IPS-11a (cell line): ENCODE data around the gene CLIC6.

ENCODE experiments used
- H3K4me3 ChIP-seq: one replicate; pipeline ENCODE4 v1.5.1; 2013; ENCODE audit warnings: low read depth, low read length, control low read depth

CLIC6 gene

DNA sequence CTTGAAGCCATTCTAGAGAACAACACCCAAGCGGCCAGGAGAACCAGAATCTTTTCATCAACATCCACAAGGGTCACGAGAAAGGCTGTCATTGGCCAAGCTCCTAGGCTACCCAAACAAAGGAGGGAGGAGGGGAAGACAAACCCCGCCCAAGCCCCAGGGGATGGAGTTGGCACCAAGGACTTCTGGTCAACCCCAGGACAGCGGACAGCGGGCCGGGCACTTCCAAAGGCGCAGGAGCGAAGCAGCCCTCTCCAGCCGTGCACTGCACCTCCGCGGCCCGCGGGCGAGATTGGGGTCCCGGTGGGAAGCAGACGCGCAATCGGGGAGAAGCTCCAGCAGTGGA lies at the start of gene CLIC6:
CLIC6 (plus strand) TSS at position 192 of the 346 bp plus-strand sequence. CDS start 395 bp downstream, outside the sequence.
- H3K4me3 ChIP-seq, result peak within 1 kb of the TSS; percentile 31

DNA sequence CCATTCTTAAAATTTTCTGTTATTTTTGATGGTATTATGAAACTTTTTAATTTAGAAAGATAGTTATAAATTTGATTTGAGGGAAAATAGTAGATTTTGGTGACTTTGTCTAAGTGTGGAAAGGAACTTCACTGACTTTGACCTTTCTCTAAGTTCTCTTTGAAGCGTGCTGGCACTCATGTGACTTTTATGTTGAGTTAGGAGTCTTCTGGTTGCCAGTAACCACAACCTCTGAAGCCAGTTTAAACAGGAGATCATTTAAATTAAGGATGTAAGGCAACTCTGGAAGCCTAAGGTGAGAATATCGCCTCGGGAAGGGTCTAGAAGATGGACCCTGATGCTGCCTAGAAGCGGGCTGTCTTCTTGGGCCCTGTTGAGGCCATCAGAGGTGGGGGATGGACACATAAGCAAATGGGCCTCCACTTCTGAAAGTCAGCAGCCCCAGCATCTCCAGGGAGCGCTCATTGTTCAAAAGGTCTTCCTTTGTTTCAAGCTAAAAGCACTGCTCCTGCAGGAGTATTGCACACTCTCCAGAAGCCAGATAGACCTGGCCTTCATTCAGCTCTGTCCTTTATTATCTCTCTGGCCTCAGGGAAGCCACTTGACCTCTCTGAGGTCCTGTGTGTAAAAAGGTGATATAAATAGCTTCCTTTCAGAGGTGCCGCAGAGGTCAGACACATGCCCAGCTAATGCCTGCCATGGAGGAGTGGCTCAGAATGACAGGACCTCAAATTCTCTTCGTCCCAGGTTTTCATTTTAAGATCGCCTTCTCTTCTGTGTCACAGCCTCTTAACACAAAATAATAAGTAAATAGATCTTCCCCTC lies 48.7 kb upstream of the CLIC6 start:
- H3K4me3 ChIP-seq, result no peak overlapping the region

DNA sequence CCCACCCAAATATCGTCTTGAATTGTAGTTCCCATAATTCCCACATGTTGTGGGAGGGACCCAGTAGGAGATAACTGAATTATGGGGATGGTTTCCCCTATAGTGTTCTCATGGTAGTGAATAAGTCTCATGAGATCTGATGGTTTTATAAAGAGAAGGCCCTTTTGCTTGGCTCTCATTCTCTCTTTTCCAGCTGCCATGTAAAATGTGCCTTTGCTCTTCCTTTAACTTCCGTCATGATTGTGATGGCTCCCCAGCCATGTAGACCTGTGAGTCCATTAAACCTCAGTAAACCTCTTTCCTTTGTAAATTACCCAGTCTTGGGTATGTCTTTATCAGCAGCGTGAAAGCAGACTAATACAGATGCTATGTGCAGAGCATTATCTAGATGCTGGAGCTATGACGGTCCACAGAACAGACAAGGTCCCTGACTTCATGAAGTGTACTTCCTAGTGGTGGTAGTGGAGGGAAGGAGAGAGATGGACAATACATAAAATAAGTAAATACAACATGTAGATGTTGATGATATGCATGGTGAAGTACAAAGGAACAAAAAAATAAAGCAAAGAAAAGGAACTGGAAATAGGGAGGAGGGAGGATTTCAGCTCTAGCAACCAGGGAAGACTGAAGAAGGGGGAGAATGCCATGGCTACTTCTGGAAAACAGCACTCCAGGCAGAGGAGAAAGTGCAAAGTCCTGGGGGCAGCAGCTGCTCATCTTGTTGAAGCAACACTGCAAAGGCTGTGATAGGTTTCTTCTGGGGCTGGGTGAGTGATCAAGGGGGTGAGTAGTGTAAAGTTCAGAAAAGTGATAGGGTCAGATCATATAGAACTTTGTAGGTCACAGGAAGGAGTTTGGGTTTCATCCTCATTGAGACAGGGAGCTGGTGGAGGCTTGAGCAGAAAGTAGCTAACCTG lies 47.1 kb upstream of the CLIC6 start:
- no peak overlapping the region for H3K4me3 ChIP-seq

GRCh38 chr21:34623516-34623915 lies 45.3 kb upstream of the CLIC6 start:
- no peak overlapping the region for H3K4me3 ChIP-seq

DNA sequence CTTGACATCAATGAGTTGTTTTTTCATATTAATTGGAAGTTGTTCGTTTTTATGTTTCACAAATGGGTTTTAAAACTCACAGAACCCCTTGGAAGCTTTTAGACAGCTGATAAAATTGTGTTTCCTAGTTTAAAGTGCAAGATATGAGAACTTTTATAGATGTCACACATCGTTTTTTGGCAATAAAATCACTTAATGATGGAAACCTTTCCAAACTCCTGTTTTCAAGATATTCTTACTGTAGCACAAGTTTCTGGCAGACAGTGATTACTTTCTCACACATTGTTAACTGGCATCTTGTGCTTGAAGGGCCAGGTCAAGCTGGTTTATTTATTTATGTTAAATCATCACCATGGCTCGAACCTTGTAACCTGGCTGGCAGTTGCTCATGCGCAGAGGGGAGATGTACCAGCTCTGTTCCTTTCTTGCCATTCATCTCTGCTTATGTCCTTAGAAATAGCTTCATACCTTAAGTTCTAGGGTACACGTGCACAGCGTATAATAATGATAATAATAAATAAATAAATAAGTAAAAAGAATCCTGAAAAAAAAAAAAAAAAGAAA lies 43.7 kb upstream of the CLIC6 start:
- H3K4me3 ChIP-seq, result no peak overlapping the region

DNA sequence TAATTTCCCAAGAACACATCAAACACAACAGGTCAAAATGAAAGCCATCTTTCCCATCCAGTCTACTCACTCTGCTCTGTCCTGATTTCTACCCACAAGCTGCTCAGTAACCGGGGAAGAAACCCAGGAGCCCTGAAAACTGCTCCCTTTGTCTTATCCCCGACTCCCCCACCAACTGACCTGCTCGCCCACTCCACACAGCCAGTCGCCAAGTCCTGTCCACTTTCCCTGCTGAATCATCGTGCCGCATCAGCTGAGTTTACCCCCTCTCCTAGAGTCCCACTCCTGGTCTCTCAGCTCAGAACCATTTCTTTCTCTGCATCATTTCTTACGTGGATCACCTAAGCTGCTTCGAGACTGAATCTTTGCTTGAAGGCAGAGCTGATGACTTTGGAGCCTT lies 42.7 kb upstream of the CLIC6 start:
- H3K4me3 ChIP-seq, result no peak overlapping the region

DNA sequence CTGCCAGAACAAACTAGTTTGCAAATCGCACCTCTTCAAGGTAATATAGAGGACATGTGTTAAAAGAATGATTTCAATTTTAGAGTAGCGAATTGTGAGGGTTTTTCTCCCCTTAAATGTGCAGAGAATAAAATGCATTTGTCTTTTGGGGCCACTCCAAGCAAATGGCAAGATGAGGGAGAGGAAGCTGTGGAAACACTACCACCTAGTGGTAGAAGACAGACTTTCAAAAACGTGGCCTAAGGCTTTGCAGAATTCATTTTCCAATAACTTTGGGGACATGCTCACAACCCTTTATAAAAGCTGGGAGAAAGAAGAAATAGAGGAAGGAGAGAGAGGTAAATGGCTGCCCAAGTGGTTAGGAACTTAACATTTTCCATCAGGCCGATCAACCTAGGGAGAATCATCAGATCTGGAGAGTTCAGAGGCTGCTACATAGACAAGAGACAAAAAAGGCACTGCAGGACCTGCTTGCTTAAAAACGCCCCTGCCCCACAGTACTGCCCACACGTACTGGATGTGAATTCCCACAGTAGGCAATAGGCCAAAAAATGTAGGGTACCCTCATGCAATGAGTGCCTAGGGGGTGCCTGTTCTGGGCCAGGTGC lies 38.2 kb upstream of the CLIC6 start:
- H3K4me3 ChIP-seq, result no peak overlapping the region

DNA sequence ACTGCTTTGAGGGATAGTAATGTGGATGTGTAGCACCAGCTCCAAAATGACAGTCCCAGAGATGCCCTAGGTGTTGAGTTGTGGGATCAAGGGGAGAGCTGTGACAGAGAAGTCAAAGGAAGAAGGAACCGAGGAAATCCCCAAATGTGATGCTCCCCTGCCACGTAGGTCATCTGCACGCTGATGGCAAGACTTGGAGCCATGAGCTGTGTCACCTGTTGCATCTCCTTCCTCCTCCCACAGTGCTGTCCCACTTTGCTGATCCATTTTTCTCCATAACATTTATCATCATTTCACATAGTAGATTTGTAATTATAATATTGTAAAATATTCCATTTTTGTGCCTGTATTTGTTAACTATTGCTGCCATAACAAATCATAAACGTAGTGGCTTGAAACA lies 36.3 kb upstream of the CLIC6 start:
- H3K4me3 ChIP-seq, result no peak overlapping the region

DNA sequence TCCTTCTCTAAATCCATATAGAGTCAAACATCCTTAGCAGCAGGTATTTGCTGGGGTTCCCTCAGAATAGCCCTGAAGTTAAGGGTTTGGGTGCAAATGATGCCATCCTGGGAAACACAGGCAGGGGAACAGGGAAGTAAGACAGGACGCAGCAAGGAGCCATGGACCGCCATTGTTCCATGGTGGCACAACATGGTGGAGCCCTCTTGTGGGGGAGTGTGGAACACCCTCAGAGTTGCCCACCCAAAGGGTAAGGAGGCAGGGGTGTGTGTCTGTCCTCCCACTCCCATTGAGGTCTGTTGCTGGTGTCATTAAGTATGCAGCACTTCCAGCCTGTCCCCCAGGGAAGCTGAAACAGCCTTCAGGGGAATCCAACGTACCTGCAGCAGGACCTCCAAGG lies 33.5 kb upstream of the CLIC6 start:
- no peak overlapping the region for H3K4me3 ChIP-seq

GRCh38 chr21:34636961-34637360 lies 31.8 kb upstream of the CLIC6 start:
- H3K4me3 ChIP-seq, result no peak overlapping the region

GRCh38 chr21:34639250-34639649 lies 29.5 kb upstream of the CLIC6 start:
- H3K4me3 ChIP-seq, result no peak overlapping the region

DNA sequence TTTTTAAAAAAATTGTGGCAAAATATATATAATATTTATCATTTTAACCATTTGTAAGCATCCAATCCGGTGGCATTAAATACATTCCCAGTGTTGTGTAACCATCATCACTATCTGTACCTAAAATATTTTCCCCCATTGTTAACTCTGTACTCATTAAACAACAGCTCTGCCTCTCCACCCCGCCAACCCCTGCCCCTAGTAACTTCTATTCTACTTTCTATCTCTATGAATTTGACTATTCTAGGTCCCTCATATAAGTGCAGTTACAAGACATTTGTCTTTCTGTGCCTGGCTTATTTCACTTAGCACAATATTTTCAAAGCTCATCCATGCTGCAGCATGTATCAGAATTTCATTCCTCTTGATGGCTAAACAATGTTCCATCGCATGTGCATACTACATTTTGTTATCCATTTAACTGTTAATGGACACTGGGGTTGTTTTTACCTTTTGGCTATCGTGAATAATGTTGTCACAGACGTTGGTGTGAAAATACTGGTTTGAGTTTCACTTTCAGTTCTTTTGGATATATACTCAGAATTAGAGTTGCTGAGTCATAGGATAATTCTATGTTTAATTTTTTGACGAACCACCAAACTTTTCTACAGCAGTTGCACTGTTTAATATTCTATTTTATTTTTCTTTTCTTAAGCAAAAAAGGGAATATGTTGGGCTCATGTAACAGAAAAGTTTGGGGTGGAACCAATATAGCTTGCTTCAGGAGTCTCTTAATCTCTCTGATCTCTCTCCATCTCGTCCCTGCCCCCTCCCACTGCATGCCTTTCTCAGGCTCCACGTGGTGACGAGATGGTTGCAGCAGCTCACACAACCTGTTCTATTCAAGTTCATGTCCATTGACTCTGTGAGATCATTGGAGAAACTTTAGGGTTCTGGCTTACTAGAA lies 28.7 kb upstream of the CLIC6 start:
- H3K4me3 ChIP-seq, result no peak overlapping the region

DNA sequence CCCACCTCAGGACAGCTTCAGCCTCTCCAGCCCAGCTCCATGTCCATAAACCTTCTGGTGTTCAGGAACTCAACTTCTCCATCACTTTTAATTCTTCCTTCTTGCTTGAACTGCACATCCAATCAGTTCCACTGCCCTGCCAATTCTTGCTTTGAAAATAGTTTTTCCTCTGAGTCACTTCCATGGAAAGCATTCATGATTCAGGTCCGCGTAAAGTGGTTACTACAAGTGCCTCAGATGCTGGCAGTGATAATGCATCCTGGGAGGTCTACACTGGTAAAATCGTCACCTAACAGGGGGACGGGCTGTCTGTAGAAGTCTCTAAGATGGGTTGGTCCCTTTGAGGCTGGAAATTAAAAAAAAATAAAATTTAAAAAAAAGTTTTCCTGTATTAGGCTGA lies 27.9 kb upstream of the CLIC6 start:
- no peak overlapping the region for H3K4me3 ChIP-seq

DNA sequence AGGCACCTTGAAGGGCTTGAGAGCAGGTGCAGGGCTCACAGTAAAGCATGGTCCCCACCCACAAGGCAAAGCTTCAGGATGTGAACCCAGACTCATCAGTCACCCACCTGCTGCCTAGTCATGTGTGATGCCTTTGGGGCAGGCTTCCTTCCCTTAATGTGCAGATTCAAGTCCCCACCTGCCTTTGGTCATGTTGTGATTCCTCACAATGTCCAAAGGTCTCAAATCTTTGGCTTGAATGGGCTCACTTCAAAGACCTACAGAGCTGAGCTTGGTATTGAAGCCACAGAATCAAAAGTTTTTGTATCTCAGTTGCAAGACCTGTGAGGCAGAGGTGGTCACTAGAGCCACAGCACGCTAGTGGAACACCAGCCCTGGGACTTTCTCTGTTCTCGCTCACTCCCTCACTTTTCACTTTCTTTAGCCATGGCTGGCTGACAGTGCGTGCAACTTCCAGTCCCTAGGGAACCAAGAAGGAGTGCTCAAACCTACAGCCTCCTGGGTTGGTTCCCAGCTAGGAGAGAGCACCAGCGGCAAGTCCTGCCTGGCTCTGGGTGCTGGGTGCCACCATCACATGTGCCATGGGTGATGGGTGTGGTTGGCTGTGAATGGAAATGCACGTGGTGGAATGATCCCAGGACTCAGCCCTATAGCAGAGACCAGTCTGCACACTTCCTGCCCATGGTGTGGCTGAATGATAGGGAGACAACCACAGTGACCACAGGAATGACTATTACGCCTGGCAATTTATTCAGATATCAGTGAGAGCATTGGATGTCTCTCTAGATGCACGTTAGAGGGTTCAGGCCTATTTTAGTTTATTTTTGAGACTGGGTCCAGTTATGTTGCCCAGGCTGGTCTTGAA lies 26.4 kb upstream of the CLIC6 start:
- no peak overlapping the region for H3K4me3 ChIP-seq

- no peak overlapping the region for H3K4me3 ChIP-seq
These were observed 24.0 kb upstream of the CLIC6 start for GRCh38 chr21:34644825-34645224.

DNA sequence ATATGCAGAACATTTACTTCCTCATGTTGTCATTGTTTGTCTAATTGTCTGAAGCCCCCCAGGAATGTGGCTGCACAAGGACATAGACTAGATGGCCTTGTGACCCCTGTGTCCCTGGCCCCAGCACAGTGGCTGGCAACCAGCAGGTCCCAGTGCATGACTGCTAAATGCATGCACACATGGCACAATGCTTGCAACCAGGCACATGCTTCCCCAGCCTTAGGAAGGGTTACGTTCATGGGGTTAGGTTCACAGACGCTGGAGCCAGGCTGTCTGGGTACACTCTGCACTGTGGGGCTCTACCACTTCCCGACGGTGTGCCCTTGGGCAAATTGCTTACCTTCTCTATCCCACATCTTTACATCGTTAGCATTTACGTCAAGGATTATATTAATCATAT lies 21.2 kb upstream of the CLIC6 start:
- H3K4me3 ChIP-seq, result no peak overlapping the region

DNA sequence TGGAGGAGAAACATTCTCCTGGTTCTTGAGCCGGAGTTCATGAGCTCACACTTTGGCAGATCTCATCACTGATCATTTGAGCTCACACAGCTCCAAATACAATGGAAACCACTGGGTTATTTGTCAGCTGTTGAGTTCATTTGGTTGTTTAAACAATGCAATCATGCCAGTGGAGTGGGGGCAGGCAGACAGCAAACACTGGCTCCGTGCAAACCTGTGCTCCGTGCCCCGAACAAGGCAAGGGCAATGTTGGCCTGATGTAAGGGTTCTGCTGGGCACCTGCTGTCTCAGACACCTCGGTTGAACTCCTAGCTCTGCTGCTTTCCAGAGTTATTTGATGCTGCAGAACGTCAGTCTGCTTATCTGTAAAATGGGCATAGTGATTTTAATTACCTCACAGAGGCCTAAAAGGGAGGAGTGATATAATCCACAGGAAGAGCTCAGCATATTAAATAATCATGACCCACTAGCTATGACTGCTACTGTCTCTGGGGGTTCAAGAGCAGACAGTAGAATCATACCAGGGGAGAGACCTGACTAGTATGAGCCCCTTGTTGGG lies 20.0 kb upstream of the CLIC6 start:
- no peak overlapping the region for H3K4me3 ChIP-seq

DNA sequence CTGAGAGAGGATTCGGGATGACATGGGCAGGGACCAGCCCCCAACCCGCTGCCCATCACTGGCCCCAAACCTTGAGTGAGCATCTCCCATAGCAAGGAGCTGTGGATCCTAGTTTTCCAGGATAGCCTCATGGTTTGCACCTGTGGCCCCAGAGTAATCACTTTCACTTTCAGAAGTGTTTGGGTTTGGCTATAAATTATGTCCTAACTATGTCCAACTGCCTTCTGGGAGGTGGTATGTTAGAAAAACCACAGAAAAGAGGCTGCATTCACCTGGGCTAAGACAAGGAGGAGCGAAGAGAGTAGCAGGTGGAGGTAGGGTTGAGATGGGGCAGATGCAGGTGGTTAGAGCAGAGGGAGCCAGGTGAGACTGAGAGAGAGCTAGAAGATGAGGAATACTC lies 19.4 kb upstream of the CLIC6 start:
- H3K4me3 ChIP-seq, result no peak overlapping the region

- H3K4me3 ChIP-seq, result no peak overlapping the region
These were observed 17.8 kb upstream of the CLIC6 start for GRCh38 chr21:34650861-34651431.
